GM21737 (cell line): ENCODE measurements around the gene KLK1.
"Not testable (repeated sequence)": the region's sequence is repeated elsewhere in the genome, so short reads cannot be mapped to it uniquely, and the experiment has no call there.

ENCODE experiments used
- ATAC-seq: cut with Tn5 transposase; IDR thresholded peaks from one replicate; pipeline ENCODE4 v1.9.1; 2021; ENCODE audit warnings: mild to moderate bottlenecking, moderate library complexity; ENCODE audit not compliant: unreplicated experiment

Gene KLK1

DNA sequence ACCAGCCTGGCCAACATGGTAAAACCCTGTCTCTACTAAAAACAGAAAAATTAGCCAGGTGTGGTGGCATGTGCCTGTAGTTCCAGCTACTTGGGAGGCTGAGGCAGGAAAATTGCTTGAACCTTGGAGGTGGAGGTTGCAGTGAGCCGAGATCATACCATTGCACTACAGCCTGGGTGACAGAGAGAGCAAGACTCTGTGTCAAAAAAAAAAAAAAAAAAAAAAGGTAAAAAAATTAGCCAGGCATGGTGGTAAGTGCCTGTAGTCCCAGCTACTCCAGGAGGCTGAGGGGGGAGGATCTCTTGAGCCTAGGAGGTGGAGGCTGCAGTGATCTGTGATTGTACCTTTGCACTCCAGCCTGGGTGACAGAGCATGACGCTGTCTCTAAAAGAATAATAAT, 53.4 kb downstream of the KLK1 start, which contains the start of gene GPR32:
Gene GPR32 (plus strand): TSS at position 301 of the 400 bp plus-strand sequence. CDS start 137 bp downstream, outside the sequence.
- not testable (repeated sequence) for ATAC-seq
